ENCODE measurements around the gene ELMO3. TPM values are rescaled to one million over a fixed set of nuclear protein-coding genes. Genes with fewer than 3 reads are reported as not detected.

Gene ELMO3
- total and polyA plus RNA-seq, 2 of the 4 experiments (the other 2 are of a cell fraction), result 0.36 to 1.6 TPM

DNA sequence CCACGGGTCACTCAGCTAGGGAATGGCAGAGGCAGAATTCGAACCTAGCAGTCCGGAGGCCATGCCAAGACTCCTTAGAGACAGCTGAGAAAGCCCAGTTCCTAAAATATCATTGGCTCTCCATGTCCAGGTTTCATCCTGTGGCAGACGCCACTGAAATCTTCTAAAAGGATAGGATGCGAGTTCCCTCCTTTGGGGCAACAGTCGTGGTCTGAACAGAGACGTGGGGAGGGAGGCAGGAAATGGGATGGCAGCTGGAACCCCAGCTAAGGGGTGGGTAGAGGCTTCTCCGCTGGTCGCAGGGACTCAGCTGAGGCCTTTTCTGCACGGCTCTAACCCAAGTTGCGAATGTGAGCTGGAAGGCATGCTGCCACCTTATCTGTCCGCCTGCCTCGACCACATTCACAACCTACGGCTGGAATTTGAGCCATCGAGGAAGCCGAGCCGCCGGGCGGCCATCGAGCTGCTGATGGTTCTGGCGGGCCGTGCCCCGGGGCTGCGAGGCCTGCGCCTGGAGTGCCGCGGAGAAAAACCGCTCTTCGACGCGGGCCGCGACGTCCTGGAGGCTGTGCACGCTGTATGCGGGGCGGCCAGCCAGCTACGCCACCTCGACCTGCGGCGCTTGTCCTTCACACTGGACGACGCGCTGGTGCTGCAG, 36.3 kb upstream of the ELMO3 start:
- in situ Hi-C loops (cut with MboI; ENCODE audit: low sequenced_read_pairs), result no loop called here
- Histone ChIP-seq H3K18ac (ENCODE audit: low read depth, low read length) (no peak overlapping the region), H3K4me3 (ENCODE audit: insufficient read depth, low read depth, low read length) (no peak overlapping the region), H4K91ac (ENCODE audit: insufficient read depth, low read depth, low read length) (no peak overlapping the region), H3K9me1 (ENCODE audit: insufficient read depth, low read length) (peaks cover 5% of the 10 kb centered on the region; the same call in 1 of the 2 replicates), H2AFZ (replicated peaks; ENCODE audit: low read length, poor library complexity) (peak overlapping the region; percentile 83), H3K9me3 (ENCODE audit: control insufficient read depth, insufficient read depth, low read length) (no peaks in the 10 kb centered on the region), H4K20me1 (ENCODE audit: insufficient read depth, low read length) (0 out of 2 replicates have a peak, but pooled peaks cover 5% of the 10 kb centered on the region), H2AK5ac (ENCODE audit: low read depth, low read length) (no peak overlapping the region), H2BK5ac (ENCODE audit: low read depth, low read length, poor library complexity, severe bottlenecking) (no peak overlapping the region), H2BK15ac (ENCODE audit: low read depth, low read length) (no peak overlapping the region), H2BK20ac (ENCODE audit: low read depth, low read length) (no peak overlapping the region), H3K79me1 (ENCODE audit: low read depth in 1 of 2, low read length in 2 of 2) (peaks cover 10 to 25% of the 10 kb centered on the region in 2 experiments; a peak in 2 of 4 replicates), H3K27me3 (ENCODE audit: control insufficient read depth, insufficient read depth, low read length) (peaks cover 24% of the 10 kb centered on the region; the same call in 1 of the 2 replicates), H4K5ac (ENCODE audit: low read depth, low read length) (no peak overlapping the region), H3K4me2 (ENCODE audit: low read depth, low read length) (no peak overlapping the region), H3K14ac (replicated peaks; ENCODE audit: low read depth, low read length) (no peak overlapping the region), H4K8ac (ENCODE audit: low read depth in 2 of 2, low read length in 2 of 2) (no peak overlapping the region), H3K4ac (ENCODE audit: low read depth, low read length) (no peak overlapping the region), H3K4me1 (ENCODE audit: control insufficient read depth, insufficient read depth, low read length) (peaks cover 18% of the 10 kb centered on the region; the same call in 1 of the 2 replicates), H2BK120ac (ENCODE audit: low read depth, low read length) (no peak overlapping the region), H3K56ac (ENCODE audit: extremely low read depth, insufficient read depth, low read length) (no peak overlapping the region), H3K27ac (ENCODE audit: insufficient read depth, low read length) (no peak overlapping the region), H3K9ac (ENCODE audit: low read depth, low read length) (no peak overlapping the region), H2AK9ac (replicated peaks; ENCODE audit: low read depth, low read length, poor library complexity) (no peak overlapping the region), H3K36me3 (ENCODE audit: control insufficient read depth, insufficient read depth, low read length) (peaks cover 3% of the 10 kb centered on the region; the same call in 1 of the 2 replicates), H3K23ac (ENCODE audit: low read depth, low read length) (no peak overlapping the region)
- ATAC-seq (ENCODE audit: low read depth) (no peak), DNase-seq (no peak)
- intact Hi-C loops (cut with micrococcal nuclease), result no loop called here
- POLR2A ChIA-PET (ENCODE audit: unreplicated experiment), result no interaction called here
- 59% methylated on average over 24 of the region's 44 CpGs; no CpG with 5 or more reads in 1 of the 2 experiments for WGBS, 2 experiments (ENCODE audit: extremely low coverage in 2 of 2, insufficient read length in 1 of 2)
- no TSS peak for BruUV-seq (replicated peaks)
- dilution Hi-C loops (cut with HindIII; ENCODE audit: low sequenced_read_pairs, unreplicated experiment), result no loop called here
- CTCF ChIA-PET, result no interaction called here
- TF ChIP-seq RFX5 (IDR thresholded peaks at IDR 0.05; ENCODE audit: low read depth, low read length) (peak; percentile 91), RCOR1 (IDR thresholded peaks at IDR 0.05; ENCODE audit: insufficient replicate concordance, low read length) (no peak)

Data from IMR-90 (cell line).